Kasumi-1 (cell line): Measurements from ENCODE around the gene HGF.
A peak's percentile ranks its signal among the peaks of the same experiment; 100 is the strongest.
"Not testable (repeated sequence)": the region's sequence is repeated elsewhere in the genome, so short reads cannot be mapped to it uniquely, and the experiment has no call there.

Experiments
- DNase-seq, 2 experiments: peaks; one replicate each; lab custom pipeline; 2025; lab: John Stamatoyannopoulos, UW

HGF gene

DNA sequence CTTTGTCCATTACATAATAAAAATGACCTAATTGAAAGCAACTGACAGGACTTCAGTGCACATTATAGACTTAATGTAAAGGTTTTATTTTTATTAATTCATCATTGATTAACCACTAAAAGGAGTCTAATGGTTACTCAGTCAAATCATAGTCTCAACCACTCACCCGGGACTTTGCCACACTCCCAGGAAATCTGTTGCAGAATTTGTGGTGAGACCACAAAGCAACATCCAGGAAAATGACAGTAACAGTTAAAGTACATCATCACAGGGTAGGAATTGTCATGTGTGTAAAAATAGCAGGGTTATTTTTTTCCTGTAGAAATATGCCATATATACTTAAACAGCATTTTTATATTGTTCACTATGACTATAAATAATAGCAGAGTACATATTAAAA lies 6.3 kb upstream of the HGF start:
- peak; percentile 49 to 59 for DNase-seq

DNA sequence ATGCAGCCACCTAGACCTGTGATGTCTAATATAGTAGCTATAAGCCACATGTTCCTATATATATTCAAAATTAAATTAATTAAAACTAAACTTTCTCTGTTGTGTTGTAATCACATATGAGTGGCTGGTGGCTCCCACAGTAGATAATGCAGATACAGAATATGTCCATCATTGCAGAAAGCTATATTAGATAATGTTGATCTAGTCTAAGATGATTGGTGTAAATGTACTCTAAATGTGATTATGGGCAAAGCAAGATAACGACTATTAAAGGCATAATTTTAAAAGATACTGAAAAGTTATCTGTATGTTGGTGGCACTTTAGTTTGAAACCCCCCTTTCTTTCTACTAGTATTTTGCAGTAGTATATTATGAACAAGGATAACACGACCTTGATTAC lies 5.7 kb upstream of the HGF start:
- DNase-seq, result no peak

DNA sequence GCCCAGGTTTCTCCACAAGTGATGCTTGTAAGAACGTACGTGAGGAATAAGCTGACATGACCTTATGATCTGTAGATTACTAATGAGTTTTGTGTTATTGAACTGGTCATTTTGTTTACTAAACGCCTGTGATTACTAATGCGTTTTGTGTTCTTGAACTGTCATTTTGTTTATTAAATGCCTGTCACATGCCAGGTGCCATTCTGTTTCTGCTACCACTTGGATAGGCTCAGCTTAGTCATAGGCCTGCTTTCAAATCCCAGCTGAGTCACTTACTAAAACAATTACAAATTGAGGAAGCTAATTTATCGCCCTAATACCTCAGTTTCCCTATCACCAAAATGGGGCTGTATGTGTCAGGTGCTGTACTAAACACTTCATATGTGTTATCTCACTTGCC lies 4.7 kb upstream of the HGF start:
- no peak for DNase-seq

DNA sequence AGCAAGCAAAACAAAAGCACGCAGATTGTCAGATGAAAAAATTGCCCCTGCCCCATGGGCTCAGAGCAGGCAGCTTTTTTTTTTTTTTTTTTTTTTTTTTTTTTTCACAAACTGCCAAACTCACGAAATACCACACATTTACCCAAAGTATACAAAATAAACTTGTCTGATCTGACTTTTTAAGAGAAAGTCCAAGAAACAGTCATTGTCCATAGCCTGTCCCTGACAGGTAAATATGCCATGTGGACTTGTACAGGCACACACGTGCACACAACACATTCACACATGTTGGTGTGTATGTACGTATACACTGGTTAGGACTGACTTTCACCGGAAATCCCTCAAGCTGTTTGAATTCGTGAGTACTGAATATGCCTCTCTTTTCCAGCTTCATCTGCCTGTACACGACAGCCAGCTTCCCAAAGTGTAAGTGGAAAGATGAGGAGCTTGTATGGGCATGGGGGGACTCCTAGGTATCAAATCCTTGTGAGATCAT lies 929 bp upstream of the HGF start:
- no peak for DNase-seq

DNA sequence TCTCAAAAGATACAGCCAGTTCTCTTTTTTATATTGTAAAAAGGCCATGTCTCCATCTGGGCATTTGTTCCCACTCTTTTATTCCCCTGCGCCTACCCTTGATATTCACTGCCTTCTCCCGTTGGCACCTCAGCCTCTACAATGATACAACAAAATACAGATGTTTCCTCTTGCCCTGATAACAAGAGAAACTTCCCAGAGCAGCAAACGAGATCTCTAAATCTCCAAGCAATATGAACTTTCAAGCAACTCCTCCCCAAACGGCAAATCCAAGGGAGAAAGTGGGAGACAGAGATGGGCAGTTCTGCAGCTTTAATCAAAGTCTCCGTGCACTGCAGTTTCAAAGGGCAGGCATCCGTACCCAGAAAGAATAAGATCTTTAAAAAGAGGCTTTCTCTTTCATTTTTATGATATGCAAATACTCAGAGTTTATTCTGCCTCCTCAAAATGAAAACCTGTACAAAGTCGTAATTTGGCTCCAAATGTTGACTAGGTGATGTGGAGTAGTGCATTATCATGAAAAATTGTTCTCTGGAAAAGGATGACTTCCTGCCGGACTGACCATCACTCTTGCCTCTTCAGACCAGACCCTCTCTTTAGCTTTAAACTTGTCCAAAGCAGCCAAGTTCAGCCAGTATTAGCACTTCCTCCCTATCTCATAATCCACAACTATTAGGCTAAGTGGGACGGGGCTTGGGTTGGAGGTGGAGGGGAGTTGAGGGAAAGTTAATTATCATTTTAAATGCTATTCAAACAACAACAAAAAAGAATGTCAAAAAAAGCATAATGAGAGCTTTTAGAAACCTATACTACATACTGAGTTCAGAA lies 682 bp downstream of the HGF start:
- DNase-seq, result no peak

DNA sequence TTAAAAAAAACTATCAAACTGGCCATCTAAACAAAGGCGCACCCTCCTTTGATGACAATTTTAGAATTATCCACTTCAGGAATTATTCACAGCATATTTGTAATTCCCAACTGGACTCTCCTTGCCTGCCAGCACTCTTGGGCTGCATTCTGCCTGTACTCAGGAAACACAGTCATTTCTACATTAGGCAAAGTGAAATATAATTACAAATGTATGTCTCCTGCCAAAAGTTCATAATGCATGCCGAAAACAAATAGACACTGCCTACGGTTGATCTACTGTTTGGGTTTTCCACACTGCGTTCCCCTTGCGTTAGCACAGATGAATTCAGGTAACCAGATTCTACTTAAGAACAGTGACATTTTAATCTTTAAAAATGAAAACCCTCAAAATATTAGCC lies 1.9 kb downstream of the HGF start:
- DNase-seq, result no peak

DNA sequence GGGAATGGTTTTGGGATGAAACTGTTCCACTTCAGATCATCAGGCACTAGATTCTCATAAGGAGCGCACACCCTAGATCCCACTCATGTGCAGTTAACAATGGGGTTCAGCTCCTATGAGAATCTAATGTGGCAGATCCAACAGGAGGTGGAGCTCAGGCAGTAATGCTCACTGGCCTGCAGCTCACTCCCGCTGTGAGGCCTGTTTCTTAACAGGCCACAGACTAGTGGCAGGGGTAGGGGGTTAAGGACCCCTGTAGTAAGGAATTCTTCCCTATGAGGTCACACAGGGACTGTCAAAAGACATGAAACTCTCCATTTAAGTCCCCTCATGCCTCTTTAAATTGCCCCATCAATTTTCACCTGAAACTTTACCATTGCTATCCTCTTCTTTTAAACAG lies 8.0 kb downstream of the HGF start:
- no peak for DNase-seq

DNA sequence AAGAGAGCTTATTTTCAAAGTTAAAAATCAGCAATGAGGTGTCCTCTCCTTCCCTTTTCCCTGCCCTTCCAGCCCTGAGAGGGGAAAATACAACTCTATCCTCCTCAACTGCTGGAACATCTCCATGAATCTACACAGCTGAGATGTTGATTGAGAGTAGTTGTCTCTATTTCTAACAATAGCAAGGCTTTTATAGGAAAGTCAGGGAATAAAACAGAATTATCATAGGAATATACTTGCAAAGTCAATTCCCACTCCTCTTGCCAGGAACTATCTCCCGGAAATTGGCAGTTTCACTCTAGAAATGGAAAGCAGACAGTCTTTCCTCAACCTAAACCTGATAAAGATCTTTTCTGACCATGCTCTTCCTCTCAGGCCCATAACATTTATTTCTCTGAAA lies 8.8 kb downstream of the HGF start:
- DNase-seq, result no peak

DNA sequence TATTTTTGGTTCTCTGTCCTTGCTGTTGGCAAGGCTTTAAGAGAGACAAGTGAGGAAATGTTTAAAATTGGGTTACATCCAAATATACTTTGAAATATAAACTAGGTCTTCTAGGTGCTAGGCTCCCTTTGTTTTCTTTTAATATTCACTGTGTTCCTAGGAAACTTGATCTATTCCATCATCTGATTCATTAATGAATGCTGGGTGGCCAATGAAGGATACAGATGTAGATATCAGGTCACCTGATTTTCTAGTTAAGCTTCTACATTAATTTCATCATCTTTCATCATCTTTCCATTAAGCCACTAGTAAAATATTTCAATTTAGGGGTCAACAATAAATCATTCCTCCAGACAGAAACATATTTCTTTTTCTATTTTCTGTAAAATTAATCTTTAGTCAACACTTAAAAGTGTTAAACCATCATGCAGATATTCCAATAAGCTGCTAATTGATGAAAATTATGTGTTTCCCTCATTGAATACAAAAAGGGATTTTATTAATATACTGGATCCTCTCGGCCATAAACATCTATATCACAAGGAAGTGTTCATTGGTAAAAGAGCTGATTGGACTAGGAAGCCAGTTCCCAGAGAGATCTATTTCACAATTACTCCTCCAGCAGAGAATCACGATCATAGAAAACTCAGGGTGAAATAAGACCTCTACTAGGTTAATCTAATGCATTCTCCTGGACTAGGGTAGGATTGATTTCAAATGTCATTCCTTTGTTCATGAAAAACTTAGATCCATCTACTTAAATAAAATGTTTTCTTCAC lies 14.7 kb downstream of the HGF start:
- DNase-seq, result no peak

DNA sequence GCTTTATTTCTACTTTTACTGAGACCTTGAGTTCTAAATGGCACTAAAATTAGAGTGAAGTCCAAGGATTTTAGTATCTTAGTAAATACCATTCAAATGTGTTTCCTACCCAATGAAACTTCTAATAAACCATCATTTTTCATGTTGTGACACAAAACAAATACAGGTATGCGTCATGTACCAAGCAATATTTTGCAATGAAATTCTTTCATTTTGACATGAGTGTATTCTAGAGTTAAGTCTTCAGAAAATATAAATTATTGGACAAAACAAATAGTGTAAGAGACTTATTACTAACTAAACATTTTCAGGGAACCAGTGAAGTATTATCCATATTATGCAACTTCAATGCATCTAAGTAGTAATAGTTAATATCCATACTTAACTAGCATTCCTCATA lies 16.5 kb downstream of the HGF start:
- no peak for DNase-seq

DNA sequence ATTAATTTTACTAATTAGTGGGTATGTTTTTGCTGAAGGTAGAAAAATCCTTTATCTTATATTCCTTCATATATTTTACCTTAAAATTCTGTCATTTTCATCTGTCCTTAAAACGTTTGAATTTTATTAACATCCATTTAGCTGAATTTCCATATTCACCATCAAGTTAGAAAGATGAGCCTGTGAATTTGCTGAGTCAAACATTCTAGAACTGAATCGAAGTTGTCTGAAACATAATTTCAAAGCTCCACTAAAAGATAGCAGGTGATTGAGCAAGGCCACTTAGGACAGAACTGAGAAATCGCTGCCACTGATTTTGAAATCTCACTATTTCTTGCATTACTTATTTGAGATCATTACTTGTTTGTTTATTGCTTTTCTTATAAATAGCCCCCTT lies 17.5 kb downstream of the HGF start:
- no peak for DNase-seq

DNA sequence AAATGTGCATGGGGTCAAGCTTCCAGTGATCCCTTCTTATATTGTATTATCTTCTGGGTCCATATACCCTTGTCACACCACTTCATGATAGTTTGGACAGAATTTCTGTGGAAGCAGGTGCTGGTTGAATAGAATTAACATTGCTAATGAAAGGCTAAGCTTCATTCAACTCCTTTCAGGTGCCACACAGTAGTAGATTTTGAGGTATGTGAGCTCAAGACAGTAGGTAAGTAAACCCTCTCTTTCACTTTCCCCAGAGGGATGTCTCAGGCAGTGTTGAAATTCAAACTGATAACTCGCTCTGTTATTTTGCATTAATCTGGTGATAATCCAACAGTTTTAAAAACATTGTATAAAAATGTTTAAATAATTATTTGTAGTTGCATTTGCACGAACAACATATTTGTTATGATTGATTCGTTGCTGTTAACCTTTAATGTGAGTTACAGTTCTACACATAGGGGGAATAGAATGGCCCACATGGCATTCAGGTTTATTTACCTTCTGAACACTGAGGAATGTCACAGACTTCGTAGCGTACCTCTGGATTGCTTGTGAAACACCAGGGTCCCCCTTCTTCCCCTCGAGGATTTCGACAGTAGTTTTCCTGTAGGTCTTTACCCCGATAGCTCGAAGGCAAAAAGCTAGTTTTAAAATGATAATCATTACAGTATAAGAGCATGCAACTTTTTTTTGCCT lies 18.1 kb downstream of the HGF start:
- no peak for DNase-seq

DNA sequence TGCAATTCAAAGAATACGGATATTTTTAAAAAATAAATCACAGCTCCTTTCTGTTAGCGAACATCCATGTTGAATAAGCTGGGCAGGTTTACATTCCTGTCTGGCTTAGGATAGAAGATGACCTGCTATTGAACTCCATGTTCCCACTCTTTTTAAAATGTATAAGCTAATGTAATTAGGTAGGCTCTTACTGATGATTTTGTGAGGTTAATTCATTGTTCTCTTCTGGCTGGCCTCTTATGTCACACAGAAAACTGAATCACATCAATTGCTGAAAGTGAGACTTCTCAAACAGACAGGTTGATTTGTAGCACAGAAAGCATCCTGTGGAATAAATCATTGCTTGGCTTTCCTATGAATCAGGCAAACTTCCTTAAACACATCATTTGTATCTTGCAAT lies 24.2 kb downstream of the HGF start:
- DNase-seq, result no peak

DNA sequence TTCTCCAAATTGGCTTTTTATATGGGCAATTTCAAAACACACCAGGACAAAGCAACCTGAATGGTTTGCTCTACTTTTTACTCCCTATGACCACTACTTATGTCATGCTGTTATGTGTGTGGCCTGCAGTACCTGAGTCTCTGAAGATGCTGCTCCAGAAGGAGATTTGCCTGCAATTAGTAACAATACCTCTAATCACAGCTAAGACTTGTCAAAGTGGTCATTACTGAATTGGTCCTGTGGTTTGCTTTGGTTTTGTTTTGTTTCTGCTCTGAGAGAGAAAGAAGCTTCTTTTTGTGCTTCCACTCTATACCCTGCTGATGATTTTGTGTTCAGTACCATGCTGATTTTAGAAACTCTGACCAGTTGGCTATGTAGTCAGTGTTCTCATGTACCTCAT lies 25.5 kb downstream of the HGF start:
- no peak for DNase-seq

DNA sequence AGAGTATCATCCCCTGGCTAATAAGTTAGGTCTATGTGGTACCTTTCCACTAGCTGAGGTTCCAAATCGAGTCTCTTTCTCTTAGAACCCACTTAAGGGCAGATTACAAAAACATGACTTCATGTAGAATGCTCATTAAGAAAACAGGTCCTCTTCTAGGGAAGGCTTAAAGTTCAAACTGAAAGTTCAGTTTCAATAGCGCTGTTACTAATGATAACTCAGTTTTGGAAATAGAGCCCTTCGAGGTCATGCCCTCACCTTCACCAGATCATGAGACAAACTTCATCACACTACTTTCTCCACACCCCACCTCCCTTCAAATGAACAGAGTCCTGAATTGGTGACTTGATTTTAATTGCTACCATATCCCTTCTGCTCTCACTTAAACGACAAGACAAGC lies 26.2 kb downstream of the HGF start:
- DNase-seq, result no peak

DNA sequence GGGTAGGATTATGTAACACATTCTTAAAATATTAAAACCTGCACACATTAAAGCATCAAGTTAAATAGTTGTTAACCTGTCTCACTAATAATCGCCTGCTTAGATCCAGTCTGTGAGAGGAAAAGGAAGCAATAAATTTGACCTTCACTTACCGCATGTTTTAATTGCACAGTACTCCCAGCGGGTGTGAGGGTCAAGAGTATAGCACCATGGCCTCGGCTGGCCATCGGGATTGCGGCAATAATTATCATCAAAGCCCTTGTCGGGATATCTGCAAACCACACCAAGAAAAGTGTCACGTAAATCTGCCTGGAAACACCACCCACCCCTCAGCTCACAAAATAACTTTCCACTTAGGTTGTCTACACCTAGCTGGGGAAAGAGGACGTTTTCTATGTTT lies 26.6 kb downstream of the HGF start:
- no peak for DNase-seq

DNA sequence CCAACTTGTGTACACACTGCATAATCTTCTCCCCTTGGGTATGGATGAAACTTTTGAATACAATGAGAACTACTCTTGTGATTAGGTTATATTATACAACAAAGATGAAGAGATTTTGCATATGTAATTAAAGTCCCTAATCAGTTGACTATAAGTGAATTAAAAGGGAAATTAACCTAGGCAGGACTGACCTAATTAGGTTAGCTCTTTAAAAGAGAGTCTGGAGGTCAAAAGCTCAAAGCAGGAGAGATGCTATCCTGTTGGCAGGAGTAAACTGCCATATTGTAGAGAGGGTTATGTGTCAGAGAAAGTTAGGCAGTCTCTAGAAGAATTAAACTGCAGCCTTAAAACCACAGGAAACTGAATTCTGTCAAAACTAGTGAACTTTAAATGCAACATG lies 29.4 kb downstream of the HGF start:
- no peak for DNase-seq

DNA sequence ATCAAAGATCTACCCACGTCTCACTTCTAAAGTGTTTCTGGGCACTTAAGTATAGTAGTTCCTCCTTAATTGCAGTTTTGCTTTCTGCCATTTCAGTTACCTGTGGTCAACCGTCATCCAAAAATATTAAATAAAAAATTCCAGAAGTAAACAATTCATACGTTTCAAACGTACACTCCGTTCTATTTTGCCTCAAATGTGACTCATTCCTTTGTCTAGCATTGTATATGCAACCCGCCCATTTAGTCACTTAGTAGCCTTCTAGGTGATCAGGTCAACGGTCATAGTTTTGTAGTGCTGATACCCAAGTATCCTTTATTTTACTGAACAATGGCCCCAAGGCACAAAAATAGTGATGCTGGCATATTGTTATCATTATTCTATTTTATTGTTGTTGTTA lies 33.8 kb downstream of the HGF start:
- no peak for DNase-seq

DNA sequence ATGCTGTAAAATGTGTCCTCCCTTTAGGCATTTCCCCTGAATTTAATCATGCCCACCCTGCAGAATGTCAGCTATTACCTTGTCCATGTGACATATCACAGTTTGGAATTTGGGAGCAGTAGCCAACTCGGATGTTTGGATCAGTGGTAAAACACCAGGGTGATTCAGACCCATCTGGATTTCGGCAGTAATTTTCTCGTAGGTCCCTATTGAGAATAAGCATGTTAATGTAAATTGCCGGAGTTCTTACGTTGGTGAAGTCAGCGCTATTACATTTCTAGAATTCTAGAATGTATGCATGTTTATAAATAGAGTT lies 44.1 kb downstream of the HGF start:
- no peak for DNase-seq

DNA sequence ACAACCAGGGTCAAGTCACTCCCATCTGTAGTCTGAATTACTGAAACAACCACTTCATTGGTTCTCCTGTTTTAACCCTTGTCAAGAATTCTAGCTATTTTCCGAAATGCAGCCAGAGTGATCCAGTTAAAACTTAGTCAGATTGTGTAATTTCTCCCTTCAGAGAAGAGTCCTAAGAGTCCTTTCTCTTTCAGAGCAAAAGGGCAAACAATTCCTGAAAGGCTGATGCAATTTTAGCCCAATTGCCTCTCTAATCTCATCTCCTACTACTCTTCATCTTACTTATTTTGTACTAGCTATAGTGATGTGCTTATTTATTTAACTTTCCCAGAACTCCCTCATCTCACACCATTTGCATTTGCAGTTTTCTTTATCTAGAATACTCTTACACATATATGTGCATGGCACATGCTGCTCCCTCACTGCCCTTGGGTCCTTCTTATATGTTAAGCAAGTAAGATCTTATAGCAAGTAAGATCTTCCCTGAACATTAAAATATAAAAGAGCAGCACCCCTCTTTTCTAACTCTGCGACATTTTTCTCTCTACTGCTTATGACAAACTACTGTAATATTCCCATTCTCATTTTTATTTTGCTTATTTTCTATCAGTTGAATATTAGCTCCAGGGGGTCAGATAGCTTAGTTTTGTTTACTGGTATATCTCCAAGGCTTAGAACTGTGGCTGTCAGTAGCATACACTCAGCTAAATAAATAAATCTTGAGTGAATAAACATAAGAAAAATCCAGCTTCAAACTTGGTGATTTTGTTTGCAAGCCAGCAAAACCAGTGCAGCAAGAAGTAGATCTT lies 44.6 kb downstream of the HGF start:
- no peak for DNase-seq

DNA sequence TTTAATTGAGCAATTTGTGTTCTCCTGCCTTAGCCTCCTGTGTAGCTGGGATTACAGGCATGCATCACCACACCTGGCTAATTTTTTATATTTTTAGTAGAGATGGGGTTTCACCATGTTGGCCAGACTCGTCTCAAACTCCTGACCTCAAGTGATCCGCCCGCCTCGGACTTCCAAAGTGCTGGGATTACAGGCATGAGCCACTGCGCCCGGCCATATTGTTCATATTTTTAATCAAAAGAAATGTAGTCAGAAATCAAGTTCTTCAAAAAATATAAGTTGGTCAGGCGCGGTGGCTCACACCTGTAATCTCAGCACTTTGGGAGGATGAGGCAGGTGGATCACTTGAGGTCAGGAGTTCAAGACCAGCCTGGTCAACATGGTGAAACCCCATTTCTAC lies 47.6 kb downstream of the HGF start:
- DNase-seq, result not testable (repeated sequence)

DNA sequence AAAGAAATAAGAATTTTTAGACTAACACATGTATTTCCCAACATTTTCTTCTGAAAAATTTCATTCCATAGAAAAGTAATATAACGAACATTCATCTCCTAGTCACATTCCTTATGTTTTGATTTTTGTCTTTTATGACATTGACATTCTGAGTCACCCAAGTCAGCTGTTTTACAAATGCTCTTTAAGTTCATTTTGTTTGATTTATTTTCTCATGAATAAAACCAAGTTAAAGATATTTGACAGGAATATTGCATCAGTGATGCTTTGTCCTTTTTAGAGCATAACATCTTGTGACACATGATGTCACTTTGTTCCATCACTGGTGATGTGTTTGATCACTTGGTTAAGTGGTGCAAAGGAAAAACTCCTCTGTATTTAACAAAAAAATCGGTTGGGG lies 48.4 kb downstream of the HGF start:
- DNase-seq, result no peak
